Amniotic epithelial cell (primary cell): ENCODE data around the gene CITED1.
"Not testable (repeated sequence)": the region's sequence is repeated elsewhere in the genome, so short reads cannot be mapped to it uniquely, and the experiment has no call there.

Experiments used
- DNase-seq: peaks from one replicate; pipeline ENCODE4 v3.0.0-alpha.2; 2010; ENCODE audit warnings: low read depth

Gene CITED1

GRCh38 chrX:72305286-72306084, at the start of gene CITED1:
CITED1 (minus strand) TSS chrX:72305914; CDS start chrX:72302869, 3,045 bp downstream.
- DNase-seq, result no peak

GRCh38 chrX:72352786-72353185, 47.1 kb upstream of the CITED1 start:
- no peak for DNase-seq

GRCh38 chrX:72351606-72352334, 46.1 kb upstream of the CITED1 start:
- no peak for DNase-seq

GRCh38 chrX:72349190-72349589, 43.5 kb upstream of the CITED1 start:
- DNase-seq, result no peak

GRCh38 chrX:72348247-72348979, 42.7 kb upstream of the CITED1 start:
- DNase-seq, result no peak

- peak; percentile 20 for DNase-seq
These were observed 41.7 kb upstream of the CITED1 start for GRCh38 chrX:72347366-72347765.

GRCh38 chrX:72346302-72346949, 40.7 kb upstream of the CITED1 start:
- DNase-seq, result no peak

- no peak for DNase-seq
These were observed 34.9 kb upstream of the CITED1 start for GRCh38 chrX:72340626-72341025.

GRCh38 chrX:72340041-72340440, 34.3 kb upstream of the CITED1 start:
- no peak for DNase-seq

GRCh38 chrX:72330131-72330530, 24.4 kb upstream of the CITED1 start:
- DNase-seq, result no peak

- no peak for DNase-seq
These were observed 21.0 kb upstream of the CITED1 start for GRCh38 chrX:72326605-72327300.

- DNase-seq, result not testable (repeated sequence)
These were observed 13.9 kb upstream of the CITED1 start for GRCh38 chrX:72319651-72320050.

- DNase-seq, result no peak
These were observed 11.4 kb upstream of the CITED1 start for GRCh38 chrX:72317139-72317538.

GRCh38 chrX:72316408-72317110, 10.8 kb upstream of the CITED1 start:
- no peak for DNase-seq

GRCh38 chrX:72314881-72315280, 9.2 kb upstream of the CITED1 start:
- DNase-seq, result no peak

- DNase-seq, result peak; percentile 15
These were observed 8.3 kb upstream of the CITED1 start for GRCh38 chrX:72313707-72314641.

GRCh38 chrX:72312311-72312940, 6.7 kb upstream of the CITED1 start:
- DNase-seq, result no peak

- DNase-seq, result peak; percentile 25
These were observed 3.8 kb upstream of the CITED1 start for GRCh38 chrX:72309297-72310071.
